HG03060 (cell line): ENCODE data around the gene SMIM8.

Source experiments
- ATAC-seq: cut with Tn5 transposase; IDR thresholded peaks from one replicate; pipeline ENCODE4 v1.9.1; 2021; ENCODE audit warnings: low read depth, moderate number of reproducible peaks; ENCODE audit not compliant: unreplicated experiment

Gene SMIM8

GRCh38 chr6:87382861-87383260, 60.5 kb downstream of the SMIM8 start:
- ATAC-seq: no peak

- ATAC-seq: no peak
Observed at GRCh38 chr6:87384038-87384437, 61.6 kb downstream of the SMIM8 start.

GRCh38 chr6:87384449-87384848, 62.1 kb downstream of the SMIM8 start:
- no peak for ATAC-seq

- no peak for ATAC-seq
Observed at GRCh38 chr6:87391334-87391733, 68.9 kb downstream of the SMIM8 start.
